K562 (cell line): ENCODE results near the gene SCN1B. TPM values are rescaled to one million over a fixed set of nuclear protein-coding genes. Genes with fewer than 3 reads are reported as not detected.

Source experiments
- ATAC-seq: fragments of 200-7000 bp; cut with Tn5 transposase; 3 replicates; pipeline ENCODE4 v1.9.1; 2020; ENCODE audit warnings: moderate library complexity
- BruUV-seq: library from RNA; stranded (reverse); fragments of 400-500 nt; replicated peaks from 2 replicates; lab custom pipeline; 2021; lab: Mats Ljungman, UMichigan
- CTCF ChIA-PET: fragments of 300-600 bp; formaldehyde crosslinking; extraction: SDS; loops from one replicate; lab custom pipeline; 2021; ENCODE audit warnings: low intra/inter-chr PET ratio; lab: Yijun Ruan, JAX
- POLR2A ChIA-PET: fragments of 300-600, 350-650 bp; sonication (Branson Sonifier 250); formaldehyde crosslinking; extraction: SDS; loops from one replicate; lab custom pipeline; 2021; ENCODE audit warnings: antibody characterized with exemption, inconsistent platforms; lab: Yijun Ruan, JAX
- DNase-seq, 4 experiments: peaks; one replicate each; pipeline versions ENCODE4 v3.0.0 to v3.0.0-alpha.2; 2011 to 2018; ENCODE audit warnings: low spot score in 3 of 4, mixed read lengths in 3 of 4; ENCODE audit errors: extremely low read depth in 1 of 4
- FAIRE-seq: peaks from 2 replicates; lab custom pipeline; 2011; peaks lifted over from hg19 to GRCh38; lab: Jason Lieb, UNC
- H2AFZ ChIP-seq: 2 replicates; pipeline ENCODE4 v1.6.0; 2011; ENCODE audit warnings: low read depth, low read length, control low read depth, inconsistent platforms
- H3K27ac ChIP-seq: fragments of 200-600 bp; 3 replicates; pipeline ENCODE4 v1.8.0; 2011; ENCODE audit warnings: low read depth, mild to moderate bottlenecking, control low read depth, inconsistent platforms, low read length, moderate library complexity, mixed read lengths; ENCODE audit errors: extremely low read depth
- H3K27me3 ChIP-seq, 2 experiments: fragments of 300-600 bp in 1 of 2; 2 replicates in 1 of 2; 3 replicates in 1 of 2; pipeline versions ENCODE4 v1.6.0 to v1.8.0; 2011; ENCODE audit warnings: inconsistent platforms in 2 of 2, low read length in 2 of 2, mild to moderate bottlenecking in 1 of 2, mixed read lengths in 1 of 2, moderate library complexity in 1 of 2; ENCODE audit not compliant: control insufficient read depth in 2 of 2, insufficient read depth in 2 of 2
- H3K36me3 ChIP-seq: fragments of 300-600 bp; 3 replicates; pipeline ENCODE4 v1.8.0; 2011; ENCODE audit warnings: mild to moderate bottlenecking, low read length, inconsistent platforms; ENCODE audit not compliant: control insufficient read depth, insufficient read depth
- H3K4me1 ChIP-seq, 2 experiments: fragments of 200-600 bp in 1 of 2; replicated peaks in 1 of 2; 2 replicates in 1 of 2; 3 replicates in 1 of 2; pipeline versions ENCODE4 v1.5.1 to v1.8.0; 2011; ENCODE audit warnings: inconsistent platforms in 2 of 2, low read length in 2 of 2, mild to moderate bottlenecking in 1 of 2, mixed read lengths in 1 of 2, moderate library complexity in 1 of 2; ENCODE audit not compliant: control insufficient read depth in 2 of 2, insufficient read depth in 2 of 2
- H3K4me2 ChIP-seq: 2 replicates; pipeline ENCODE4 v1.6.1; 2011; ENCODE audit warnings: low read length, control low read depth, inconsistent platforms, mixed read lengths; ENCODE audit not compliant: insufficient read depth
- H3K4me3 ChIP-seq: fragments of 200-600 bp; sonication (generic), shearing (Covaris generic); 2 replicates; pipeline ENCODE4 v1.5.1; 2016; ENCODE audit warnings: control low read depth, inconsistent platforms
- H3K79me2 ChIP-seq: fragments of 200-600 bp; 3 replicates; pipeline ENCODE4 v1.8.0; 2011; ENCODE audit warnings: low read length, inconsistent platforms; ENCODE audit not compliant: control insufficient read depth, insufficient read depth
- H3K9ac ChIP-seq, 2 experiments: 2 replicates each; pipeline versions ENCODE4 v1.6.0 to v1.6.1; 2011; ENCODE audit warnings: low read depth in 2 of 2, low read length in 2 of 2, control low read depth in 1 of 2, inconsistent platforms in 1 of 2, mild to moderate bottlenecking in 1 of 2, mixed read lengths in 1 of 2; ENCODE audit not compliant: insufficient read depth in 1 of 2
- H3K9me1 ChIP-seq: one replicate; pipeline ENCODE4 v1.6.0; 2011; ENCODE audit warnings: inconsistent platforms, mild to moderate bottlenecking, low read length, moderate library complexity; ENCODE audit not compliant: control insufficient read depth, insufficient read depth
- H3K9me3 ChIP-seq: replicated peaks from 2 replicates; pipeline ENCODE4 v1.5.1; 2011; ENCODE audit warnings: low read depth, low read length, inconsistent platforms; ENCODE audit not compliant: control insufficient read depth, insufficient read depth
- H4K20me1 ChIP-seq: replicated peaks from 2 replicates; pipeline ENCODE4 v1.6.1; 2011; ENCODE audit warnings: low read length, inconsistent platforms, mixed read lengths; ENCODE audit not compliant: control insufficient read depth, insufficient read depth
- ADNP ChIP-seq: fragments of 200-800 bp; sonication (Bioruptor generic); IDR thresholded peaks from 2 replicates; pipeline ENCODE4 v1.6.1; 2016; ENCODE audit warnings: missing genetic modification characterization, missing compliant biosample characterization
- BCOR ChIP-seq: fragments of 450-650 bp; IDR thresholded peaks from 2 replicates; pipeline ENCODE4 v1.6.1; 2016
- CBFB ChIP-seq: sonication (generic); formaldehyde crosslinking; IDR thresholded peaks from 2 replicates; pipeline ENCODE4 v1.4.0; 2020; ENCODE audit warnings: mild to moderate bottlenecking, missing genetic modification reagents
- ESRRA ChIP-seq: fragments of 450-650 bp; IDR thresholded peaks from 2 replicates; pipeline ENCODE4 v1.6.1; 2014; ENCODE audit warnings: low read depth, mild to moderate bottlenecking, moderate library complexity, borderline replicate concordance
- NFE2 ChIP-seq: IDR thresholded peaks from 2 replicates; pipeline ENCODE4 v1.6.1; 2014; ENCODE audit warnings: antibody characterized with exemption, low read depth
- NFIC ChIP-seq: fragments of 450-650 bp; IDR thresholded peaks from 2 replicates; pipeline ENCODE4 v1.6.1; 2017; ENCODE audit warnings: mild to moderate bottlenecking, inconsistent platforms
- NFYB ChIP-seq: IDR thresholded peaks from 2 replicates; pipeline ENCODE4 v1.6.1; 2011; ENCODE audit warnings: mild to moderate bottlenecking, moderate library complexity; ENCODE audit not compliant: insufficient read length; ENCODE audit errors: extremely low read depth
- RBM25 ChIP-seq: fragments of 200-400 bp; formaldehyde crosslinking; IDR thresholded peaks from 2 replicates; pipeline ENCODE4 v1.6.1; 2018; ENCODE audit warnings: low read length, low read depth, moderate library complexity; ENCODE audit not compliant: severe bottlenecking
- SREBF2 ChIP-seq: sonication (generic); formaldehyde crosslinking; IDR thresholded peaks from 2 replicates; pipeline ENCODE4 v1.4.0; 2020; ENCODE audit warnings: mild to moderate bottlenecking, missing genetic modification reagents
- TCF7 ChIP-seq: sonication (generic); IDR thresholded peaks from 2 replicates; pipeline ENCODE4 v1.6.1; 2016; ENCODE audit warnings: antibody characterized with exemption, borderline replicate concordance
- ZFP1 ChIP-seq: fragments of 450-650 bp; formaldehyde crosslinking; IDR thresholded peaks from 2 replicates; pipeline ENCODE4 v1.4.0; 2020; ENCODE audit warnings: mild to moderate bottlenecking, mixed read lengths
- ZNF165 ChIP-seq: fragments of 250-450 bp; sonication (Bioruptor Pico); IDR thresholded peaks from 2 replicates; pipeline ENCODE4 v1.4.0; 2020; ENCODE audit warnings: borderline replicate concordance
- whole genome bisulfite sequencing: fragments of 100-300 bp; shearing (Covaris generic); methylation state at CpG from one replicate; pipeline ENCODE4 v1.1.6; 2016; ENCODE audit warnings: low coverage, mixed read lengths; ENCODE audit not compliant: insufficient coverage; ENCODE audit errors: missing lambda C conversion rate; 5-methylcytosine and 5-hydroxymethylcytosine counted together
- in situ Hi-C: fragments of 300-500 bp; cut with MboI; formaldehyde crosslinking; loops from 4 replicates; pipeline ENCODE4 v1.15.0; 2018; ENCODE audit warnings: inconsistent platforms, mixed read lengths
- intact Hi-C: fragments of 100-400 bp; cut with micrococcal nuclease; formaldehyde crosslinking; loops from 2 replicates; pipeline ENCODE4 v1.14.2; 2022
- polyA plus RNA-seq, 8 experiments: library from polyadenylated mRNA; depleted of rRNA in 4 of 8; stranded (reverse) in 5 of 8; unstranded in 3 of 8; fragments of >200 nt; fragmentation: Nextera tagmentation in 2 of 8; fragmentation: Illumina TruSeq in 1 of 8; extraction: Ambion mirVana in 2 of 8; extraction: Trizol in 1 of 8; gene quantifications; 2 replicates each; pipeline versions ENCODE4 v1.2.1 to v1.2.3, GENCODE V29; 2011 to 2014; ENCODE audit warnings: inconsistent platforms in 1 of 8, missing spikeins in 1 of 8
- total RNA-seq, 7 experiments: library from RNA; depleted of rRNA in 6 of 7; stranded (reverse); fragments of >200 nt in 6 of 7; fragmentation: Illumina TruSeq in 2 of 7; extraction: Trizol in 2 of 7; gene quantifications; 2 replicates each; pipeline versions ENCODE4 v1.2.1 to v1.2.3, GENCODE V29; 2011 to 2021; ENCODE audit warnings: low replicate concordance in 1 of 7

SCN1B gene
- total and polyA plus RNA-seq, 9 of the 15 experiments (the other 6 are each of a cell fraction or from before 2014, with no cell fraction given): 0.03 to 2.5 (median 0.91) TPM

- DNase-seq: no peak
- no peak for ATAC-seq
Measured at GRCh38 chr19:35034005-35034502, 3.8 kb downstream of the SCN1B start.

GRCh38 chr19:35034588-35035382 is 4.5 kb downstream of the SCN1B start:
- POLR2A ChIA-PET: interaction anchor here (0.6 kb wide), 1 partner anchor 20 kb away, joined by 4 read pairs; no protein-coding TSS in a partner anchor
- H3K79me2 ChIP-seq: no peaks in the 10 kb centered on the region
- intact Hi-C loops: no loop called here
- 0 out of 2 replicates have a peak, but pooled peaks cover under 1% of the 10 kb centered on the region for H4K20me1 ChIP-seq
- H3K27ac ChIP-seq: no peak overlapping the region
- TF ChIP-seq ZNF165: no peak
- TF ChIP-seq TCF7: no peak
- peak; percentile 60 for TF ChIP-seq NFIC
- 0 out of 2 replicates have a peak, but pooled peaks have one; percentile 23 for TF ChIP-seq ADNP (tag)
- TF ChIP-seq RBM25: peak; percentile 50
- TF ChIP-seq ESRRA: peak; percentile 96
- peak; percentile 38; the same call in 1 of the 2 replicates for TF ChIP-seq BCOR
- H3K27me3 ChIP-seq: peaks cover 2 to 17% of the 10 kb centered on the region in 2 experiments; a peak in 1 of 5 replicates
- H3K36me3 ChIP-seq: no peaks in the 10 kb centered on the region
- FAIRE-seq (no peak), ATAC-seq (no peak), DNase-seq (no peak)
- WGBS: 50% methylated on average over 14 of the region's 17 CpGs
- H3K9me3 ChIP-seq: no peaks in the 10 kb centered on the region
- no peak overlapping the region for H3K4me2 ChIP-seq
- in situ Hi-C loops: no loop called here
- peaks cover 0 to 31% of the 10 kb centered on the region in 2 experiments; a peak in 4 of 5 replicates for H3K4me1 ChIP-seq
- H3K9me1 ChIP-seq: no peaks in the 10 kb centered on the region
- CTCF ChIA-PET: no interaction called here
- no peak overlapping the region for H3K9ac ChIP-seq
- no peak overlapping the region for H3K4me3 ChIP-seq
- no TSS peak for BruUV-seq
- H2AFZ ChIP-seq: no peak overlapping the region

More at GRCh38 chr19:35034005-35034502, 3.8 kb downstream of the SCN1B start:
- Histone ChIP-seq H3K9ac (no peak overlapping the region), H3K79me2 (no peaks in the 10 kb centered on the region), H3K9me3 (no peaks in the 10 kb centered on the region), H3K36me3 (no peaks in the 10 kb centered on the region), H3K4me1 (peaks cover 0 to 27% of the 10 kb centered on the region in 2 experiments; a peak in 4 of 5 replicates), H4K20me1 (0 out of 2 replicates have a peak, but pooled peaks cover 3% of the 10 kb centered on the region), H3K9me1 (no peaks in the 10 kb centered on the region), H3K27ac (no peak overlapping the region), H3K4me2 (no peak overlapping the region), H3K27me3 (peaks cover 2 to 17% of the 10 kb centered on the region in 2 experiments; a peak in 1 of 5 replicates), H3K4me3 (no peak overlapping the region), H2AFZ (no peak overlapping the region)
- 68% methylated on average over 17 of the region's 17 CpGs for WGBS
- ChIA-PET CTCF (no interaction called here), POLR2A (interaction anchor here (0.6 kb wide), 1 partner anchor 21 kb away, joined by 4 read pairs; no protein-coding TSS in a partner anchor)
- intact Hi-C loops (no loop called here), in situ Hi-C loops (no loop called here)
- no TSS peak for BruUV-seq
- TF ChIP-seq NFE2: no peak
- no peak for TF ChIP-seq ZFP1 (CRISPR knock-in tag)
- TF ChIP-seq SREBF2 (CRISPR knock-in tag): no peak
- no peak for TF ChIP-seq NFYB
- TF ChIP-seq CBFB (CRISPR knock-in tag): no peak
- no peak for FAIRE-seq
